Measurements from ENCODE around the gene NPIPB8. TPM values are rescaled to one million over a fixed set of nuclear protein-coding genes. Genes with fewer than 3 reads are reported as not detected.
"Not testable (repeated sequence)": the region's sequence is repeated elsewhere in the genome, so short reads cannot be mapped to it uniquely, and the experiment has no call there.

Gene NPIPB8
- total and polyA plus RNA-seq, 7 donors = 0.12 to 1.8 (median 0.41) TPM; not detected in 3

DNA sequence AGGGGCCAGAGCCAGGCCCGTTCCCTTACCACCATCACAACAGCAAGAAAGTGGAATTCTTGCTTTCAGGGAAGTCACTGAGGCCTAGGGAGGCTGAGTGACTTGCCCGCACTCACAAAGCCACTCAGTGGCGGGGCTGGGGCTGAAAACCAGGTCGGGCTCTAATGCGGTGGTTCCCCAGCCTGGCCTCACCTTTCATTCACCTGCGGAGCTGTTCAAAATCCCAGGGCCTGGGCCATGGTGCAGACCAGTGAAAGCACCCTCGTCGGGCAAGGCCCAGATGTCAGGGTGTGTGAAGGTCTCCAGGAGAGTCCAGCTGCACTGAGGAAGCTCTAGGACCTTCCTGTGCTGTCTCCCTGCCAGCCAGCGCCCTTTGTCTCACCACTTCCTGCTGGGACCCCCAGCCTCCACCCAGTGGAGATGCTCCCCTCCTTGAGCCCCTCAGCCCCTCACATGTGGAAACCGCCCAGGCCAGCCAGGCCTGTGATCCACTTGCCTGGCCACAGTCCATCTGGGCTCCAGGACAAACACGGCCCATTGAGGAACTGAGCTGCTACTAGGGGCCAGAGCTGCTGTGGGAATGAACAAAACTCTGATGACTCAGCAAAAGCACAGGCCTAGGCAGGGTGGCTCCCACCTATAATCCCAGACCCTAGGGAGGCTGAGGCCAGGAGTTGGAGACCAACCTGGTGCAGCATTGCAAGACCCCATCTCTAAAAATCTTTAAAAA, 28.8 kb upstream of the NPIPB8 start:
- H3K27me3 ChIP-seq; H3K4me1 ChIP-seq; intact Hi-C loops (cut with DNase I); H3K9me3 ChIP-seq; H3K36me3 ChIP-seq: not testable (repeated sequence)
- H3K27ac ChIP-seq = peak overlapping the region in 1 of 4 donors; percentile 48
- peak; percentile 78 for DNase-seq
- 80 to 84% methylated on average over 10 to 11 of the region's 11 CpGs for WGBS, 2 donors
- H3K4me3 ChIP-seq = peak overlapping the region in 3 of 4 donors; percentile 24 to 38 (median 26)

GRCh38 chr16:28609631-28610594, 28.0 kb upstream of the NPIPB8 start, which contains the start of gene SULT1A1:
Gene SULT1A1, minus strand, starts transcription at chr16:28610044. Its CDS starts 1,189 bp downstream, at chr16:28608855.
- peak; percentile 80 for DNase-seq
- no peaks in the 10 kb centered on the region for H3K9me3 ChIP-seq
- H3K27me3 ChIP-seq = peaks cover 0 to 3% (median 0%) of the 10 kb centered on the region in 3 donors
- no peaks in the 10 kb centered on the region for H3K36me3 ChIP-seq
- intact Hi-C loops (cut with DNase I) = no loop called here
- H3K27ac ChIP-seq = peak within 1 kb of the TSS; percentile 3 to 48 (median 14)
- TF ChIP-seq EP300 (IDR thresholded peaks at IDR 0.05) (no peak), POLR2A (IDR thresholded peaks at IDR 0.05) (peak in 1 of 2 donors; percentile 14)
- WGBS, 2 donors = 11 to 38% methylated on average over 11 of the region's 11 CpGs
- H3K4me3 ChIP-seq = peak within 1 kb of the TSS in 3 of 4 donors; percentile 24 to 38 (median 26)
- H3K4me1 ChIP-seq = peaks cover 0 to 9% (median 0%) of the 10 kb centered on the region in 4 donors

DNA sequence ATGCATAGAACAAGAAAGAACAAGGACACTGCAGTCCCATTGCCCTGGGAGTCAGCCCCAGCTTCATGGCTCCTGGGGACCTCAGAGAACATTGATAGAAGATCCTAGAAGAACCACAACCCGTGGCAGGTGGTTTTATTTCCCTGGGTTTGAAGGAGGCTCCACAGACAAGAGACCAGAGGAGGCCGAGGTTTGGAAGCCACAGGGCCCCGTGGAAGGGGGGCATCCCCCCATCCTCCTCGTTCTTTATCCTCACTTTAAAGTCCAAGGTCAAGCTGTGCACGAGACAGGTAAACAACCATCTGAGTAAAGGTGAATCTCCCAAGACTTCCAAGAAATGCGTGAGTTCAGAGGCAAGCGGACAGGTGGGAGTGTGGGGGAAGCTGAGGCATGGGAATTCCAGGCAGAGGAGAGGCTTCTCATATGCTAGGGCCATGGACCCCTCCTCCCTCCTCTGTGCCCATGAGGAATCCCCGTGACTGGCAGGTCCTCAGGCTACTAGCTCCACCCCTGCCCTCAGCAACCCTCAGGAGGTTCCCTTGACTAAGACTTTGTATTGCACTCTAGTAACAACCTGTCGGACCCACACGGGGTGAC, 27.2 kb upstream of the NPIPB8 start:
- H3K4me3 ChIP-seq = no peak overlapping the region
- intact Hi-C loops (cut with DNase I) = no loop called here
- H3K27me3 ChIP-seq = peaks cover 0 to 3% (median 0%) of the 10 kb centered on the region in 3 donors
- TF ChIP-seq EP300 (IDR thresholded peaks at IDR 0.05) (no peak), POLR2A (IDR thresholded peaks at IDR 0.05) (no peak), POLR2AphosphoS5 (IDR thresholded peaks at IDR 0.05) (no peak)
- TF ChIP-seq, protein P1, sequence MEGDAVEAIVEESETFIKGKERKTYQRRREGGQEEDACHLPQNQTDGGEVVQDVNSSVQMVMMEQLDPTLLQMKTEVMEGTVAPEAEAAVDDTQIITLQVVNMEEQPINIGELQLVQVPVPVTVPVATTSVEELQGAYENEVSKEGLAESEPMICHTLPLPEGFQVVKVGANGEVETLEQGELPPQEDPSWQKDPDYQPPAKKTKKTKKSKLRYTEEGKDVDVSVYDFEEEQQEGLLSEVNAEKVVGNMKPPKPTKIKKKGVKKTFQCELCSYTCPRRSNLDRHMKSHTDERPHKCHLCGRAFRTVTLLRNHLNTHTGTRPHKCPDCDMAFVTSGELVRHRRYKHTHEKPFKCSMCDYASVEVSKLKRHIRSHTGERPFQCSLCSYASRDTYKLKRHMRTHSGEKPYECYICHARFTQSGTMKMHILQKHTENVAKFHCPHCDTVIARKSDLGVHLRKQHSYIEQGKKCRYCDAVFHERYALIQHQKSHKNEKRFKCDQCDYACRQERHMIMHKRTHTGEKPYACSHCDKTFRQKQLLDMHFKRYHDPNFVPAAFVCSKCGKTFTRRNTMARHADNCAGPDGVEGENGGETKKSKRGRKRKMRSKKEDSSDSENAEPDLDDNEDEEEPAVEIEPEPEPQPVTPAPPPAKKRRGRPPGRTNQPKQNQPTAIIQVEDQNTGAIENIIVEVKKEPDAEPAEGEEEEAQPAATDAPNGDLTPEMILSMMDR (IDR thresholded peaks at IDR 0.05) = no peak
- 50 to 72% methylated on average over 10 of the region's 10 CpGs for WGBS, 2 donors
- peaks cover 0 to 9% (median 0%) of the 10 kb centered on the region in 4 donors for H3K4me1 ChIP-seq
- H3K27ac ChIP-seq = peak overlapping the region in 1 of 4 donors; percentile 25
- no peaks in the 10 kb centered on the region for H3K36me3 ChIP-seq
- no peak for DNase-seq
- H3K9me3 ChIP-seq = no peaks in the 10 kb centered on the region

GRCh38 chr16:28612359-28613280, 25.2 kb upstream of the NPIPB8 start:
- WGBS, 2 donors = no CpG with 5 or more reads among the region's 17 CpGs
- H3K4me1 ChIP-seq; H3K36me3 ChIP-seq; H3K27me3 ChIP-seq; H3K9me3 ChIP-seq; H3K27ac ChIP-seq; intact Hi-C loops (cut with DNase I); DNase-seq; H3K4me3 ChIP-seq: not testable (repeated sequence)

DNA sequence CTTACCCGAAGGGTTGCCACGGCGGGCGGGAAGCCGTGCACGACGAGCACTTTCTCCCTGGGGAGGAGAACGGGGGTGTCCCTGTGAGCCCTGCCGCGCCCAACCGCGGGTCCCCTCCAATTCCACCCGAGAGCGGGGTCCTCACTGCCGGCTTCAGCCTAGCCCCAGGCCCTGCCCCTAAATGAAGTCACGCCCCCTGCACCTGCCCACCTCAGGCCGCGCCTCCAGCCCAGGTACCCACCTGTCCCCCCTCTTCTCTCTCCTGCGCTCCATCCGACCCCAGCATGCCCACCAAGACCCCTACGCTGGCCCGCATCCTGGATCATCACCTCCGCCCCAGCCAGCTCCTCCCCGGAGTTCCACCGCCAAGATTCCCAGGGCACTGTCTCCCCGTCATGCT, 24.0 kb upstream of the NPIPB8 start:
- H3K36me3 ChIP-seq; intact Hi-C loops (cut with DNase I); H3K27ac ChIP-seq; H3K27me3 ChIP-seq; H3K9me3 ChIP-seq; DNase-seq; H3K4me1 ChIP-seq; H3K4me3 ChIP-seq: not testable (repeated sequence)
- WGBS, 2 donors = 38 to 39% methylated on average over 7 of the region's 26 CpGs

GRCh38 chr16:28614561-28614960, 23.3 kb upstream of the NPIPB8 start:
- DNase-seq; H3K4me3 ChIP-seq; H3K27me3 ChIP-seq; H3K9me3 ChIP-seq; H3K36me3 ChIP-seq; H3K4me1 ChIP-seq; intact Hi-C loops (cut with DNase I); H3K27ac ChIP-seq: not testable (repeated sequence)
- WGBS, 2 donors = 74 to 88% methylated on average over 15 of the region's 16 CpGs
